ENCODE measurements around the gene ZNF487.
A peak's percentile ranks its signal among the peaks of the same experiment; 100 is the strongest.

The ZNF487 gene

DNA sequence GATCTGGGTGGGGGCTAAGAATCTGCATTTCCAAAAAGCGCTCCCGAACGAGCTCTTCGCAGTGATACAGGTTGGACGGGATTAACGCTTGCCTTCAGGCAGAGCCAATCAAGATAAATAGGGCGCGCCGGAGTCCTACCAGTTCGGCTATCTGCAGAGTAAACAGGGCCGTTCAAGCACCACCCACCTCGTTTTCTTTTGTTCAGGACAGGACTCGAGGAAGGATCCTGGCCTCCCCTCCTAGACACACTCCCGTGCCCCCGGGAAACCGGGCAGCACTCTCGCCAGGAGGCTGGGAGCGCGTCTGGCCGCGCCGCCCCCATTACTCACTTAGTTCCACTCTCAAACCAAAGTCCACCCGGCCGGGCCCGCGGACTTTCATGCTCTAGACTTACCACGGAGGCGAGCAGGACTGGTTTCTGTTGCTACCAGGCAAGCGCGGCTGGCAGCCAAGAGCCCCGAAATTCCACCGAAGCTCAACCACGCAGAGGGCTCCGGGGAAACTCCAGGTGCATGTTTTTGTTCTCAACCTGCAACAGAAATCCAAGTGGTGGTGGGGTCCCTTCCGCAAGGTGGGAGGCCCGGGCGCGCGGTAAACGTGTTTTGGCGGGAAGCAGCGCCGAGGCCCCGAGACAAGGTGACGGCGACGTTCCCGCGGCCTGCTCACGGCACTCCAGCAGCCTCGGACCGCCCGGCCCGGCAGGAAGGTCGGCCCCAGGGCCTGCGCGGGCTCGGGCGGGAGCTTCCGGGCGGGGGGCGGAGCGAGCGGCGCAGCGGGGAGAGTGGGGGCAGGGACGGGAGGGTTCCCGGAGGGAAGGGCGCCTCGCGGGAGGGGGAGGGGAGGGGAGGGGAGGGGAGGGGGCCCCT lies 40.6 kb upstream of the ZNF487 start:
- H3K36me3 ChIP-seq (ENCODE audit: insufficient read depth, low read length), result peaks cover 55% of the 10 kb centered on the region
- H3K4me3 ChIP-seq (ENCODE audit: low read length), result peak overlapping the region; percentile 87
- H3K9me3 ChIP-seq (replicated peaks; ENCODE audit: low read length), result no peaks in the 10 kb centered on the region
- peaks cover 48% of the 10 kb centered on the region for H3K4me1 ChIP-seq (ENCODE audit: control insufficient read depth, insufficient read depth, low read length)
- peak overlapping the region; percentile 98 for H3K4me2 ChIP-seq (ENCODE audit: low read length)
- no peaks in the 10 kb centered on the region for H3K27me3 ChIP-seq (ENCODE audit: control insufficient read depth, insufficient read depth, low read length)
- peak overlapping the region; percentile 88 for H3K9ac ChIP-seq (ENCODE audit: low read depth, low read length)

DNA sequence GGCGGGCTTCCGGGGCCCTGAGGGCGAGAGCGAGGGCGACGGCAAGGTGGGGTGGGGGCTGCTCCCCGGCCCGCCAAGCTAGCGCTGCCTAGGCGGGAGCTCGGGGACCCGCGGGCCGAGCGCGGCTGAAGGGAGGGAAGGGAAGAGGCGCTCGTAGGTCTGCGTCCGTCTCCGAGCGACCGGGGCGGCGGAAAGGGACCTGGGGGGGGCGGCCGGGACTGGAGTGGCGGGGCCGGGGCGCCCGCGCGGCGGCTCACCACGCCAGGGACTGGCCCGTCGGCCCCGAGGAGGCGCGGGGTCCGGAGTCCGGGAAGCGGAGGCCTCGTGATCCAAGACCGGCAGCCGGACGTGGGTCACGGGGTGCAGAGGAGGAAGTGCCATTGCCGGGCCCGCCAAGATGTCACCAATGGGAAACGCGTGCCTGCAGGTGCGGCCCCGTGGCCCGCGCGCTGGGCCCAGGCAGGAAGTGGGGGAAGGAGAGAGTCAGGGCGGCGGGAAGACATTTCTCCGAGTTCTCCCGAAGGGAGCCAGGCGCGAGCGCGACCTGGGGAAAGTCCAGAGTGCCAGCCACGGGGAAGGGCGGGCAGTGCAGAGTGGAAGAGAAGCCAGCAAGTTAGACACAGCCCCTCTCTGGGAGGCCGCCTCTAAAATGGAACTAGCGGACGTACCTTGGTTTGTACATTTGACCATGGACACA lies 39.8 kb upstream of the ZNF487 start:
- peak overlapping the region; percentile 87 for H3K4me3 ChIP-seq (ENCODE audit: low read length)
- H3K9ac ChIP-seq (ENCODE audit: low read depth, low read length), result peak overlapping the region; percentile 88
- peak overlapping the region; percentile 93 for H3K4me2 ChIP-seq (ENCODE audit: low read length)
- peaks cover 56% of the 10 kb centered on the region for H3K4me1 ChIP-seq (ENCODE audit: control insufficient read depth, insufficient read depth, low read length)
- no peaks in the 10 kb centered on the region for H3K27me3 ChIP-seq (ENCODE audit: control insufficient read depth, insufficient read depth, low read length)
- no peaks in the 10 kb centered on the region for H3K9me3 ChIP-seq (replicated peaks; ENCODE audit: low read length)
- H3K36me3 ChIP-seq (ENCODE audit: insufficient read depth, low read length), result peaks cover 48% of the 10 kb centered on the region

DNA sequence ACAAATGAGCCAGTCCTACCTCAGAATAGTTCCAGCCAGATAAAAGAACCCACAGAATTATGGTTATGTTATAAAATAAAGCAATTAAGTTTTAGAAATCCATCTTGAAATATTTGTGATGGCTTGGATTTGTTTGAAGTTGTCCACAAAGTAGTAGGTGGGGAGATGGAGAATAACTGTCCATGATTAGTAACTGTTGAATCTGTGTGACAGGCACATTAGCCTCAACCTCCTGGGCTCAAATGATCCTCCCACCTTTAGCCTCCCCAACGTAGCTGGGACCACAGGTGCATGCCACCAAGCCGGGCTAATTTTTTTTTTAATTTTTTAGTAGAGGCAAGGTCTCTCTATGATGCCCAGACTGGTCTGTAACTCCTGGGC lies 38.0 kb upstream of the ZNF487 start:
- Histone ChIP-seq H3K9me3 (replicated peaks; ENCODE audit: low read length) (no peaks in the 10 kb centered on the region), H3K36me3 (ENCODE audit: insufficient read depth, low read length) (peaks cover 48% of the 10 kb centered on the region), H3K4me3 (ENCODE audit: low read length) (no peak overlapping the region), H3K4me2 (ENCODE audit: low read length) (peak overlapping the region; percentile 93), H3K4me1 (ENCODE audit: control insufficient read depth, insufficient read depth, low read length) (peaks cover 73% of the 10 kb centered on the region), H3K9ac (ENCODE audit: low read depth, low read length) (no peak overlapping the region), H3K27me3 (ENCODE audit: control insufficient read depth, insufficient read depth, low read length) (no peaks in the 10 kb centered on the region)

DNA sequence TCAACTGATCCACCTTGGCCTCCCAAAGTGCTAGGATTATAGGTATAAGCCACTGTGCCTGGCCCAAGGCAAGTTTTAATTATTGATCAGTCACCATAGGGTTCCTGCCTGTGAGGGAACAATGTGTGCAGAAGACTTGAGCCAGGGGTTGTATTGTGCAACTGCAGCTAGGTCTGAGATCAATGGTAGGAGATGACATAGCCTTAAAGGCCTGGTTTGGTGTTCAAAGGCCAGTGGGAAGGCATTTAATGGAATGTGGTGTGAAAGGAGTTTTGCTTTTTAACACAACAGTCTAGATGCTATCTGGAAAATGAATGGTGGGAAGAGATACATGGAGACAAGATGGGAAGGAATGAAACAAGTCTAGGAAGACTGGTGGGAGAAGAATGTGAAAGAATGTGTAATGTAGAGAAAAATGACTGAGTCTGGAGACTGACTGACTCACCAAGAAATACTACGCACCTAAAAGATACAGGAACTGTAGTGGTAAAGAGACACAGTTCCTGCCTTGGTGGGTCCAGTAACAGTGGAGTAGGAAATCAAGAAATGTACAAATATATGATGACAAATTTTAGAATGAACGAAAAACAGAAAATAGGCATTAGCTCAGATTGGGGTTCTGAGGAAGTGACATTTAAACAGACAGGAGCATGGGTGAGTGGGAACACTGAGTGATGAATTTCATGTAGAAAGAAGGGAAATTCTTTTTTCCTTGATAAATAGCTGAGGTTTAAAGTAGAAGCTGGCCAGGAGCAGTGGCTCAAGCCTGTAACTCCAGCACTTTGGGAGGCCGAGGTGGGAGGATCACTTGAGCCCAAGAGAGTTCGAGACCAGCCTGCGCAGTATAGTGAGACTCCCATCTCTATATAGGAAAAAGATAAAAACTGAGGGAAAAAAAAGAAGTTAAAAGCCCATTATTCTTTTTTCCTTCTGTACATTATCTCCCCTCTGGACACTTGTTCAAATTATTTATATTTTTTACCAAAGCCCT lies 37.3 kb upstream of the ZNF487 start:
- peaks cover 79% of the 10 kb centered on the region for H3K4me1 ChIP-seq (ENCODE audit: control insufficient read depth, insufficient read depth, low read length)
- H3K4me3 ChIP-seq (ENCODE audit: low read length), result no peak overlapping the region
- peak overlapping the region; percentile 93 for H3K4me2 ChIP-seq (ENCODE audit: low read length)
- H3K36me3 ChIP-seq (ENCODE audit: insufficient read depth, low read length), result peaks cover 41% of the 10 kb centered on the region
- no peak overlapping the region for H3K9ac ChIP-seq (ENCODE audit: low read depth, low read length)
- no peaks in the 10 kb centered on the region for H3K9me3 ChIP-seq (replicated peaks; ENCODE audit: low read length)
- no peaks in the 10 kb centered on the region for H3K27me3 ChIP-seq (ENCODE audit: control insufficient read depth, insufficient read depth, low read length)

DNA sequence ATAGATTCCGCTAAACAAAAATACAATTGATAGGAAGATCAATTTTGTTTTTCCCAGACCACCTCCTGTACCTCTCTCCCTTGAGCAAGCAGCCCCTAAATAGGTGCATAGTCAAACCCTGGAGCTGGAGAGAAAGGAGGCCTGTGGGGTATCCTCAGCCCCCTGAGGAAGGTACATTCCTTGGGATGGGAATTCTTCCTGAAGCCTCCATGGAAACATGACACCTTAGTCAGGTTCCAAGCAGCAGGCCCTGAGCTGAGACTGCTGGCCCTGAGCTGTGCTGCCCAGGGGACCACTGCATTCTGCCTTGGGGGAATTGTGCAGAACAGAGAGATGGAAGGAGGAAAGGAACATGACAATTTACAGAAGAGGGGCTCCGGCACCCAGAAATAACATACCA lies 35.3 kb upstream of the ZNF487 start:
- H3K9ac ChIP-seq (ENCODE audit: low read depth, low read length), result peak overlapping the region; percentile 21
- peaks cover 28% of the 10 kb centered on the region for H3K36me3 ChIP-seq (ENCODE audit: insufficient read depth, low read length)
- no peak overlapping the region for H3K4me3 ChIP-seq (ENCODE audit: low read length)
- peak overlapping the region; percentile 12 for H3K4me2 ChIP-seq (ENCODE audit: low read length)
- H3K27me3 ChIP-seq (ENCODE audit: control insufficient read depth, insufficient read depth, low read length), result no peaks in the 10 kb centered on the region
- peaks cover 75% of the 10 kb centered on the region for H3K4me1 ChIP-seq (ENCODE audit: control insufficient read depth, insufficient read depth, low read length)
- no peaks in the 10 kb centered on the region for H3K9me3 ChIP-seq (replicated peaks; ENCODE audit: low read length)

DNA sequence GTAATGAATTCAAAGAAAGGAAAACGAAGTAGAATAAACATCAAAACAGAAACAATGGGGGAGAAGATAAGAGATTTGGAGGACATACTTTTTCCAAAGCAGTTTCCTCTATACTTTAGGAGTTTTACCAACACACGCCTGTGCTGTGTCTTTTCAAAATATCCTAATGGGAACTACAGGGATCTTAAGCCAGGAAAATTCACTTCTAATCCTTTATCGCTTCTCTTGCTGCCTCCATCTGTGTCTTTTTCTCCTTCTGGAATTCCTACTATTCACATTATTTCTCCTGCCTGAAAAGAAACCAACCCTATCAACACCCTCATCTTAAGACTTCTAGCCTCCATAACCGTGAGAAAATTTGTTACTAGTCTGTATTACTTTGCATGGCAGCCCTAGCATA lies 34.7 kb upstream of the ZNF487 start:
- peak overlapping the region; percentile 21 for H3K9ac ChIP-seq (ENCODE audit: low read depth, low read length)
- no peak overlapping the region for H3K4me2 ChIP-seq (ENCODE audit: low read length)
- peaks cover 28% of the 10 kb centered on the region for H3K36me3 ChIP-seq (ENCODE audit: insufficient read depth, low read length)
- no peaks in the 10 kb centered on the region for H3K27me3 ChIP-seq (ENCODE audit: control insufficient read depth, insufficient read depth, low read length)
- H3K4me3 ChIP-seq (ENCODE audit: low read length), result no peak overlapping the region
- H3K4me1 ChIP-seq (ENCODE audit: control insufficient read depth, insufficient read depth, low read length), result peaks cover 74% of the 10 kb centered on the region
- H3K9me3 ChIP-seq (replicated peaks; ENCODE audit: low read length), result no peaks in the 10 kb centered on the region

DNA sequence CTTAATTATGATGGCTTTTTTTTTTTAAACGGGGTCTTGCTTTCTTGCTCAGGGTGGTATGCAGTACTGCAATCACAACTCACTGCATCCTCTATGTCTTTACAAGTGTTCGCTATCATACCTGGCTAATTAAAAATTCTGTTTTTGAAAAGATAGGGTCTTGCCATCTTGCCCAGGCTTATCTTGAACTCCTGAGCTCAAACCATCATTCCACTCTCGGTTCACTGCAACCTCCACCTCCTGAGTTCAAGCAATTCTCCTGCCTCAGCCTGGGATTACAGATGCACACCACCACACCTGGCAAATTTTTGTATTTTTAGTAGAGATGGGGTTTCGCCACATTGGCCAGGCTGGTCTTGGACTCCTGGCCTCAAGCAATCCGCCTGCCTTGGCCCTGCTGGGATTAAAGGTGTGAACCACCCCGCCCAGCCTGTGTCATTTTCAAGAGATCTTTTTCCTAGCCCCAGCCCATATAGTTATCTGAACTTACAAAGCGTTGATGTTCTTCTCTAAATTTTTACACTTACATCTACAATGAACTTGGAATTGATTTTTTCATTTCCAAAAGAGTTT lies 33.9 kb upstream of the ZNF487 start:
- no peak overlapping the region for H3K4me3 ChIP-seq (ENCODE audit: low read length)
- H3K36me3 ChIP-seq (ENCODE audit: insufficient read depth, low read length), result peaks cover 28% of the 10 kb centered on the region
- no peak overlapping the region for H3K4me2 ChIP-seq (ENCODE audit: low read length)
- H3K27me3 ChIP-seq (ENCODE audit: control insufficient read depth, insufficient read depth, low read length), result no peaks in the 10 kb centered on the region
- no peak overlapping the region for H3K9ac ChIP-seq (ENCODE audit: low read depth, low read length)
- peaks cover 66% of the 10 kb centered on the region for H3K4me1 ChIP-seq (ENCODE audit: control insufficient read depth, insufficient read depth, low read length)
- H3K9me3 ChIP-seq (replicated peaks; ENCODE audit: low read length), result no peaks in the 10 kb centered on the region

DNA sequence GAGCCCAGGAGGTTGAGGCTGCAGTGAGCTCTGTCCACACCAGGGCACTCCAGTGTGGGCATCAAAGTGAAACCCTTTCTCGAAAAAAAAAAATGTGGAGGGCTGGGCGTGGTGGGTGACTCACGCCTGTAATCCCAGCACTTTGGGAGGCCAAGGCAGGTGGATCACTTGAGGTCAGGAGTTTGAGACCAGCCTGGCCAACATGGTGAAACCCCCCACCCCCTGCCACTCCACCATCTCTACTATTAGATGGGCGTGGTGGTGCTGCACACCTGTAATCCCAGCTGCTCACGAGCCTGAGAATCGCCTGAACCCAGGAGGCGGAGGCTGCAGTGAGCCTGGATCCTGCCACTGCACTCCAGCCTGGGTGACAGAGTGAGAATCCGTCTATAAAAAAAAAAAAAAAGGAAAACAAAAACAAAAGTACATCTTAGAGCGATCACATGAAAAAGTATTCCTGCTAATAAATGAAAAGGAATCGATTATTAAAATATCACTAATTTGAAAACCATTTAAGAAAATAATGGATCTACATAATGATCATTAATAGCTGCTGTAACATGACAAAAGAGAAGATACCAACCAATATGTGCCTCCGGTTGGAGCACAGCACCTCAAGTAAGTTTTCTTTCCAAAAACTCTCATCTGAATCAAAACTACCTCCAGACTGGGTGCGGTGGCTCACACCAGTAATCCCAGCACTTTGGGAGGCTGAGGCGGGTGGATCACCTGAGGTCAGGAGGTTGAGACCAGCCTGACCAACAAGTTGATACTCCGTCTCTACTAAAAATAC lies 32.8 kb upstream of the ZNF487 start:
- Histone ChIP-seq H3K27me3 (ENCODE audit: control insufficient read depth, insufficient read depth, low read length) (no peaks in the 10 kb centered on the region), H3K9ac (ENCODE audit: low read depth, low read length) (no peak overlapping the region), H3K4me2 (ENCODE audit: low read length) (peak overlapping the region; percentile 99), H3K4me3 (ENCODE audit: low read length) (peak overlapping the region; percentile 51), H3K4me1 (ENCODE audit: control insufficient read depth, insufficient read depth, low read length) (peaks cover 55% of the 10 kb centered on the region), H3K36me3 (ENCODE audit: insufficient read depth, low read length) (peaks cover 20% of the 10 kb centered on the region), H3K9me3 (replicated peaks; ENCODE audit: low read length) (no peaks in the 10 kb centered on the region)

DNA sequence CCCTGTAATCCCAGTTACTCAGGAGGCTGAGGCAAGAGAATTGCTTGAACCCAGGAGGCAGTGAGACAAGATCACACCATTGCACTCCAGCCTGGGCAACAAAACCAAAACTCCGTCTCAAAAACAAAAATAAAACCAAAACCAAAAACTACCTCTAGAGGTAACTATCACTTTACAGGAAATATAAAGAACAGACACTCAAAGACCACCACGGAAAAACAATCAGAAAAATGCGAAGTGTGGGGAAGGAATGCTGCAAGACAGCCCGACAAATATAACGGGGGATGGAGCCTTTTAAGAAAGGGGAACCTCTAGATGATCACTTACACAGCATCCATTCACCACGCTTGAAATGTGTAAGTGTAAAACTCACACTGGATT lies 32.2 kb upstream of the ZNF487 start:
- peaks cover 49% of the 10 kb centered on the region for H3K4me1 ChIP-seq (ENCODE audit: control insufficient read depth, insufficient read depth, low read length)
- H3K4me3 ChIP-seq (ENCODE audit: low read length), result peak overlapping the region; percentile 51

DNA sequence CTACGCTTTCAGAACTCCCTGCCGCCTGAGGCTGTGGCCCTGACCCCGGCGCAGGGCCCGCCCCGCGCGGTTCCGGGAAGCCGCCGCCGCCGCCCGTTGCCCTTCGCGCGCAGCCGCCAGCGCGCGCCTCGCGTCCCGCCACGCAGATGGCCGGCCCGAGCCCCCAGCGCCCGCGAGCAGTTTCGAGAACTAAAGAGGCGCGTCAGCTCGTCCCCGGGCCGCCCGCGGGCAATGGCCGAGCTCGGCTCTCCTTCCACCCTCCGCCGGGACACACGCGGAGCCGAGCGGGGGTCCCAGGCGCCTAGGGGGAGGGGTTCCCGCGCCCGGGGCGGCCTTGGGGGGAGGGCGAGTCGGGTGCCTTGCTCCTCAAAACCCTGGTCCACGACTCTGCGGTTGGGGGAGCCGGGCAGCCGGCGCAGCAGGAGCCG lies 29.7 kb upstream of the ZNF487 start:
- peak overlapping the region; percentile 96 for H3K9ac ChIP-seq (ENCODE audit: low read depth, low read length)
- peaks cover 16% of the 10 kb centered on the region for H3K36me3 ChIP-seq (ENCODE audit: insufficient read depth, low read length)
- H3K4me1 ChIP-seq (ENCODE audit: control insufficient read depth, insufficient read depth, low read length), result peaks cover 34% of the 10 kb centered on the region
- peak overlapping the region; percentile 99 for H3K4me2 ChIP-seq (ENCODE audit: low read length)
- H3K9me3 ChIP-seq (replicated peaks; ENCODE audit: low read length), result no peaks in the 10 kb centered on the region
- H3K27me3 ChIP-seq (ENCODE audit: control insufficient read depth, insufficient read depth, low read length), result no peaks in the 10 kb centered on the region
- H3K4me3 ChIP-seq (ENCODE audit: low read length), result peak overlapping the region; percentile 93

More for the DNA sequence above, 32.2 kb upstream of the ZNF487 start:
- H3K36me3 ChIP-seq (ENCODE audit: insufficient read depth, low read length), result peaks cover 17% of the 10 kb centered on the region
- H3K27me3 ChIP-seq (ENCODE audit: control insufficient read depth, insufficient read depth, low read length), result no peaks in the 10 kb centered on the region
- H3K9ac ChIP-seq (ENCODE audit: low read depth, low read length), result no peak overlapping the region
- no peaks in the 10 kb centered on the region for H3K9me3 ChIP-seq (replicated peaks; ENCODE audit: low read length)
- peak overlapping the region; percentile 99 for H3K4me2 ChIP-seq (ENCODE audit: low read length)
